Mesenchymal stem cell (in vitro differentiated cells and primary cell): ENCODE results near the gene NAIF1.
"Not testable (repeated sequence)": the region's sequence is repeated elsewhere in the genome, so short reads cannot be mapped to it uniquely, and the experiment has no call there.

Experiments
- DNase-seq: peaks from one replicate; pipeline ENCODE4 v3.0.0-alpha.2; 2013
- H2AFZ ChIP-seq: one replicate; pipeline ENCODE4 v1.6.1; 2013; ENCODE audit warnings: low read depth, mild to moderate bottlenecking, control low read depth, inconsistent platforms, low read length, moderate library complexity
- H2AK5ac ChIP-seq: 2 replicates; pipeline ENCODE4 v1.6.1; 2013; ENCODE audit warnings: low read length, moderate library complexity, mild to moderate bottlenecking, inconsistent platforms; ENCODE audit not compliant: severe bottlenecking
- H2BK120ac ChIP-seq: one replicate; pipeline ENCODE4 v1.6.1; 2013; ENCODE audit warnings: low read depth, mild to moderate bottlenecking, inconsistent platforms, low read length, moderate library complexity
- H2BK12ac ChIP-seq, 2 experiments: one replicate each; pipeline ENCODE4 v1.6.1; 2013; ENCODE audit warnings: inconsistent platforms in 2 of 2, low read length in 2 of 2, mild to moderate bottlenecking in 2 of 2, moderate library complexity in 2 of 2, control low read depth in 1 of 2
- H2BK15ac ChIP-seq: one replicate; pipeline ENCODE4 v1.6.1; 2013; ENCODE audit warnings: mild to moderate bottlenecking, low read depth, inconsistent platforms; ENCODE audit not compliant: poor library complexity, severe bottlenecking
- H2BK5ac ChIP-seq: 2 replicates; pipeline ENCODE4 v1.6.1; 2013; ENCODE audit warnings: low read depth, mild to moderate bottlenecking, low read length, control low read depth, inconsistent platforms; ENCODE audit not compliant: poor library complexity, severe bottlenecking
- H3K14ac ChIP-seq, 2 experiments: one replicate each; pipeline ENCODE4 v1.6.1; 2013; ENCODE audit warnings: inconsistent platforms in 2 of 2, low read length in 2 of 2, control low read depth in 1 of 2, mild to moderate bottlenecking in 1 of 2, moderate library complexity in 1 of 2
- H3K18ac ChIP-seq, 2 experiments: one replicate each; pipeline ENCODE4 v1.6.1; 2013; ENCODE audit warnings: inconsistent platforms in 2 of 2, low read length in 2 of 2, control low read depth in 1 of 2, low read depth in 1 of 2, mild to moderate bottlenecking in 1 of 2
- H3K23ac ChIP-seq, 2 experiments: one replicate each; pipeline ENCODE4 v1.6.1; 2013; ENCODE audit warnings: inconsistent platforms in 2 of 2, low read length in 2 of 2, mild to moderate bottlenecking in 2 of 2, moderate library complexity in 2 of 2, control low read depth in 1 of 2
- H3K27ac ChIP-seq: 2 replicates; pipeline ENCODE4 v1.5.1; 2013; ENCODE audit warnings: mild to moderate bottlenecking, moderate library complexity, low read length, control low read depth, inconsistent platforms; ENCODE audit not compliant: poor library complexity, severe bottlenecking
- H3K27me3 ChIP-seq, 2 experiments: 2 replicates each; pipeline versions ENCODE4 v1.6.1 to v1.7.0; 2013; ENCODE audit warnings: low read length in 2 of 2, mild to moderate bottlenecking in 2 of 2, moderate library complexity in 2 of 2, control low read depth in 1 of 2, inconsistent platforms in 1 of 2; ENCODE audit not compliant: control insufficient read depth in 1 of 2, insufficient read depth in 1 of 2
- H3K36me3 ChIP-seq, 2 experiments: 2 replicates each; pipeline versions ENCODE4 v1.6.1 to v1.7.0; 2013; ENCODE audit warnings: low read length in 2 of 2, control low read depth in 1 of 2, inconsistent platforms in 1 of 2, low read depth in 1 of 2, mild to moderate bottlenecking in 1 of 2; ENCODE audit not compliant: insufficient read depth in 2 of 2, control insufficient read depth in 1 of 2
- H3K4ac ChIP-seq, 2 experiments: one replicate each; pipeline ENCODE4 v1.6.1; 2013; ENCODE audit warnings: inconsistent platforms in 2 of 2, low read length in 2 of 2, mild to moderate bottlenecking in 2 of 2, moderate library complexity in 2 of 2, control low read depth in 1 of 2, low read depth in 1 of 2
- H3K4me1 ChIP-seq: 2 replicates; pipeline ENCODE4 v1.6.1; 2013; ENCODE audit warnings: low read depth, low read length, control low read depth; ENCODE audit not compliant: control insufficient read depth, insufficient read depth
- H3K4me2 ChIP-seq: 2 replicates; pipeline ENCODE4 v1.6.1; 2013; ENCODE audit warnings: low read length, mild to moderate bottlenecking, inconsistent platforms; ENCODE audit not compliant: poor library complexity, severe bottlenecking
- H3K4me3 ChIP-seq, 2 experiments: 2 replicates each; pipeline versions ENCODE4 v1.5.1 to v1.7.0; 2013; ENCODE audit warnings: low read length in 2 of 2, mild to moderate bottlenecking in 2 of 2, control low read depth in 1 of 2, low read depth in 1 of 2; ENCODE audit not compliant: insufficient read depth in 1 of 2
- H3K79me1 ChIP-seq: replicated peaks from 2 replicates; pipeline ENCODE4 v1.6.1; 2013; ENCODE audit warnings: mild to moderate bottlenecking, control low read depth, low read length, inconsistent platforms; ENCODE audit not compliant: poor library complexity, severe bottlenecking
- H3K9ac ChIP-seq: 2 replicates; pipeline ENCODE4 v1.7.0; 2013; ENCODE audit warnings: mild to moderate bottlenecking, low read length, moderate library complexity
- H3K9me3 ChIP-seq: 2 replicates; pipeline ENCODE4 v1.7.0; 2013; ENCODE audit warnings: mild to moderate bottlenecking, low read length; ENCODE audit not compliant: control insufficient read depth
- H4K8ac ChIP-seq: one replicate; pipeline ENCODE4 v1.6.1; 2013; ENCODE audit warnings: inconsistent platforms, mild to moderate bottlenecking, low read length, moderate library complexity
- H4K91ac ChIP-seq: one replicate; pipeline ENCODE4 v1.6.1; 2013; ENCODE audit warnings: mild to moderate bottlenecking, low read length, inconsistent platforms
- WGBS: methylation state at CpG from one replicate; pipeline ENCODE4 v1.1.7; 2013; ENCODE audit warnings: mixed read lengths; 5-methylcytosine and 5-hydroxymethylcytosine counted together

The NAIF1 gene

DNA sequence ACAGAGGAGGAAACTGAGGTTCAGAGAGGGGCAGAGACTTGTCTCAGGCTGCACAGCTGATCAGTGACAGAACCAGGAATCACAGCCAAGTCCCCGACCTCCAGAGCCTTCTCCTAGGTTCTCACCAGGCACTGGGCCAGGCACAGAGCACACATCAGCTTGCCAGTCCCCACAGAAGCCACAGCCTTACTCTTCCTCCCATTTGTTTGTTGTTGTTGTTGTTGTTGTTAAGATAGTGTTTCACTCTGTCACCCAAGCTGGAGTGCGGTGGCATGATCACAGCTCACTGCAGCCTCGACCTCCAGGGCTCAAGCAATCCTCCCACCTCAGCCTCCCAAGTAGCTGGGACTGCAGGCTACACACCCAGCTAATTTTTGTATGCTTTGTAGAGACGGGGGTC is 41.4 kb downstream of the NAIF1 start:
- no peak overlapping the region for H2BK5ac ChIP-seq
- 76% methylated on average over 3 of the region's 4 CpGs for WGBS
- H3K4me3 ChIP-seq = no peak overlapping the region
- no peak overlapping the region for H3K14ac ChIP-seq
- no peak overlapping the region for H2AFZ ChIP-seq
- H2BK120ac ChIP-seq = no peak overlapping the region
- H3K36me3 ChIP-seq = no peaks in the 10 kb centered on the region
- DNase-seq = no peak
- no peaks in the 10 kb centered on the region for H3K79me1 ChIP-seq
- no peak overlapping the region for H2BK15ac ChIP-seq
- H3K9ac ChIP-seq = no peak overlapping the region
- H3K18ac ChIP-seq = no peak overlapping the region
- H2AK5ac ChIP-seq = no peak overlapping the region
- peak overlapping the region in 1 of 2 experiments; percentile 70 for H3K4ac ChIP-seq
- no peak overlapping the region for H4K91ac ChIP-seq
- peaks cover 1% of the 10 kb centered on the region for H3K4me1 ChIP-seq
- no peaks in the 10 kb centered on the region for H3K9me3 ChIP-seq
- no peak overlapping the region for H3K23ac ChIP-seq
- H3K27ac ChIP-seq = no peak overlapping the region
- no peaks in the 10 kb centered on the region for H3K27me3 ChIP-seq
- H2BK12ac ChIP-seq = no peak overlapping the region
- no peak overlapping the region for H3K4me2 ChIP-seq
- H4K8ac ChIP-seq = no peak overlapping the region

DNA sequence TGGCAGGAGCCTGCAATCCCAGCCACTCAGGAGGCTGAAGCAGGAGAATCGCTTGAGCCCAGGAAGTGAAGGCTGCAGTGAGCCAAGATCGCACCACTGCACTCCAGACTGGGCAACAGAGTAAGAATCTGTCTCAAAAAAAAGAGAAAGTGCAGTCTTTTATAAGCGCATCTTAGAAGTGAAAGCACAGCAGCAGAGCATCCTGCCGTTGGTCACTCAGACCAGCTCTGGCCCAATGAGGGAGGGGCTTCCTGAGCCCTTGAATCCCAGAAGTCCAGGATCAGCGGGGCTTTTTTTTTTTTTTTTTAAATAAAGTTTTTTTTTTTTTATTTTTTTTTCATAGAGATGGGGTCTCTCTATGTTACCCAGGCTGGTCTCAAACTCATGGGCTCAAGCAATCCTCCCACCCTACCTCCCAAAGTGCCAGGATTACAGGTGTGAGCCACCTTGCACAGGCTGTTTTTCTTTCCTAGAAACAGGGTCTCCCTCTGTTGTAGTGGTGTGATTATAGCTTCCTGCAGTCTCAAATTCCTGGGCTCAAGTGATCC is 42.3 kb downstream of the NAIF1 start:
- Histone ChIP-seq H2BK15ac (no peak overlapping the region), H3K14ac (no peak overlapping the region), H3K27me3 (no peaks in the 10 kb centered on the region), H3K9ac (no peak overlapping the region), H3K4me1 (peaks cover 1% of the 10 kb centered on the region), H3K4me3 (no peak overlapping the region), H3K36me3 (no peaks in the 10 kb centered on the region), H3K9me3 (no peaks in the 10 kb centered on the region), H3K23ac (no peak overlapping the region), H2AK5ac (no peak overlapping the region), H3K27ac (no peak overlapping the region), H2BK120ac (no peak overlapping the region), H2BK12ac (no peak overlapping the region), H2BK5ac (no peak overlapping the region), H4K8ac (no peak overlapping the region), H3K79me1 (no peaks in the 10 kb centered on the region), H2AFZ (no peak overlapping the region), H3K4me2 (no peak overlapping the region), H3K4ac (no peak overlapping the region), H4K91ac (no peak overlapping the region), H3K18ac (no peak overlapping the region)
- DNase-seq = peak; percentile 40
- WGBS = 82% methylated on average over 4 of the region's 5 CpGs

DNA sequence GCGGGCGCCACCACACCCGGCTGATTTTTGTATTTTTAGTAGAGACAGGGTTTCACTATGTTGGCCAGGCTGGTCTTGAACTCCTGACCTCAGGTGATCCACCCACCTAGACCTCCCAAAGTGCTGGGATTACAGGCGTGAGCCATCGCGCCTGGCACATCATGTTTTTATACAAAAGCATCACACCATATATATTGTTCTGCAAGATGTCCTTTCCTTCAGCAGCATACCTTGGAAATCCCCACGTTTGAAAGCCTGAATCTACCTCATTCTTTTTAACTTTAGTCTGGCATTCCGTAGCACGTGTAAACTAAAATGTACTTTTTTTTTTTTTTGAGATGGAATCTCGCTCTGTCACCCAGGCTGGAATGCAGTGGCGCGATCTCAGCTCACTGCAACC is 43.4 kb downstream of the NAIF1 start:
- H4K8ac ChIP-seq, H2BK5ac ChIP-seq, H3K27me3 ChIP-seq, DNase-seq, H3K18ac ChIP-seq, H2AFZ ChIP-seq, H4K91ac ChIP-seq, H3K4ac ChIP-seq, H3K4me3 ChIP-seq, H2BK12ac ChIP-seq, H3K9me3 ChIP-seq, H3K4me2 ChIP-seq, H2BK15ac ChIP-seq, H3K14ac ChIP-seq, H3K4me1 ChIP-seq, H3K9ac ChIP-seq, H3K23ac ChIP-seq, H2AK5ac ChIP-seq, H2BK120ac ChIP-seq, H3K79me1 ChIP-seq, H3K27ac ChIP-seq, H3K36me3 ChIP-seq: not testable (repeated sequence)
- WGBS = 89% methylated on average over 12 of the region's 12 CpGs

DNA sequence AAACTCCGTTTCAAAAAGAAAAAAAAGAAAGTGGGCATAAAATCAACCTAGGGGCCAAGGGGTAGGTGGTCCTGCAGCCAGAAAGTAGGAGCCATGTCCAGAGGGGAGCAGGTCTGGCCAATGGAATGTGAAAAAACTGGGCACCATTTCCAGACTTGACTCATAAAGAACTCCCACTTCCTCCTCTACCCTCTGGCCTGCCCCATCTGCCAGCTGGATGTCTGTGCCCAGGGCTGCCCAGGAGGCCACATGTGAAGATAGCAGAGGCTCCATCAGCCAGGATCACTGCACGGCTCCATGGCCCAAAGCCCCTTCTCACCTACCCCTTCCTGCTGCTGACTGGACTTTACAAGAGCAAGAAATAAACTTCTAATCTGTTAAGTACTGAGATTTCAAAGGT is 44.2 kb downstream of the NAIF1 start:
- Histone ChIP-seq H2BK15ac (no peak overlapping the region), H3K9me3 (no peaks in the 10 kb centered on the region), H3K18ac (no peak overlapping the region), H2BK12ac (no peak overlapping the region), H4K8ac (no peak overlapping the region), H3K27ac (no peak overlapping the region), H3K4me1 (peaks cover 1% of the 10 kb centered on the region), H3K4ac (no peak overlapping the region), H4K91ac (no peak overlapping the region), H2BK120ac (no peak overlapping the region), H3K14ac (no peak overlapping the region), H3K79me1 (no peaks in the 10 kb centered on the region), H2AFZ (no peak overlapping the region), H3K4me2 (no peak overlapping the region), H3K4me3 (no peak overlapping the region), H2AK5ac (no peak overlapping the region), H3K27me3 (no peaks in the 10 kb centered on the region), H2BK5ac (no peak overlapping the region), H3K36me3 (no peaks in the 10 kb centered on the region), H3K23ac (no peak overlapping the region), H3K9ac (no peak overlapping the region)
- WGBS = 85% methylated on average over 1 of the region's 2 CpGs
- no peak for DNase-seq
